Suprapubic skin (tissue), 4 donors: ENCODE results near the gene PHEX. TPM values are rescaled to one million over a fixed set of nuclear protein-coding genes. Genes with fewer than 3 reads are reported as not detected.

ENCODE experiments used
- DNase-seq, 2 donors: peaks; one replicate each; pipeline ENCODE4 v3.0.0-alpha.2; 2019; ENCODE audit warnings: low spot score in 2 of 2
- H3K27ac ChIP-seq: fragments of 200-600 bp; sonication (generic); one replicate; pipeline ENCODE4 v1.5.1; 2019
- H3K27me3 ChIP-seq: fragments of 200-600 bp; sonication (generic); one replicate; pipeline ENCODE4 v1.5.1; 2019
- H3K36me3 ChIP-seq: fragments of 200-600 bp; sonication (generic); one replicate; pipeline ENCODE4 v1.5.1; 2019
- H3K4me1 ChIP-seq: fragments of 200-600 bp; sonication (generic); one replicate; pipeline ENCODE4 v1.5.1; 2019
- H3K4me3 ChIP-seq: fragments of 200-600 bp; sonication (generic); one replicate; pipeline ENCODE4 v1.5.1; 2019; ENCODE audit warnings: mild to moderate bottlenecking
- H3K9me3 ChIP-seq: fragments of 200-600 bp; sonication (generic); one replicate; pipeline ENCODE4 v1.5.1; 2019
- CTCF ChIP-seq, 2 donors: fragments of 200-600 bp in 1 of 2; fragments of 450-650 bp in 1 of 2; sonication (generic) in 1 of 2; IDR thresholded peaks; one replicate each; pipeline ENCODE4 v1.5.1; 2016 to 2019; ENCODE audit warnings: antibody characterized with exemption in 2 of 2, mild to moderate bottlenecking in 1 of 2, moderate library complexity in 1 of 2
- EP300 ChIP-seq: sonication (generic); formaldehyde crosslinking; IDR thresholded peaks from one replicate; pipeline ENCODE4 v1.6.1; 2017; ENCODE audit warnings: antibody characterized with exemption
- POLR2A ChIP-seq, 2 donors: fragments of 450-650 bp; IDR thresholded peaks; one replicate each; pipeline ENCODE4 v1.6.1; 2017; ENCODE audit warnings: antibody characterized with exemption in 2 of 2, mild to moderate bottlenecking in 2 of 2, moderate library complexity in 2 of 2
- POLR2AphosphoS5 ChIP-seq, 3 donors: sonication (generic); formaldehyde crosslinking; IDR thresholded peaks; one replicate each; pipeline ENCODE4 v1.6.1; 2017; ENCODE audit warnings: antibody characterized with exemption in 3 of 3
- WGBS: methylation state at CpG from one replicate; pipeline ENCODE4 v1.1.5; 2018; 5-methylcytosine and 5-hydroxymethylcytosine counted together
- total RNA-seq, 4 donors: library from RNA; depleted of rRNA; stranded (reverse); fragments of >200 nt; gene quantifications; one replicate each; pipeline ENCODE4 v1.1.0, GENCODE V29; 2016

PHEX gene
- total RNA-seq, 4 donors from 2014 or later: 0.21 to 0.32 (median 0.30) TPM; not detected in 1

GRCh38 chrX:22192419-22193060, 160.4 kb downstream of the PHEX start:
- Histone ChIP-seq H3K27me3 (no peaks in the 10 kb centered on the region), H3K27ac (no peak overlapping the region), H3K36me3 (no peaks in the 10 kb centered on the region), H3K4me3 (no peak overlapping the region), H3K9me3 (no peaks in the 10 kb centered on the region), H3K4me1 (no peaks in the 10 kb centered on the region)
- WGBS: 27% methylated on average over 11 of the region's 13 CpGs
- peak; percentile 74 to 77 for DNase-seq
- no peak for TF ChIP-seq POLR2A (IDR thresholded peaks at IDR 0.05)
- no peak for TF ChIP-seq POLR2AphosphoS5 (IDR thresholded peaks at IDR 0.05)
- TF ChIP-seq CTCF (IDR thresholded peaks at IDR 0.05): peak; percentile 51 to 57

GRCh38 chrX:22193851-22194659, 161.9 kb downstream of the PHEX start:
- no peak overlapping the region for H3K27ac ChIP-seq
- H3K4me3 ChIP-seq: no peak overlapping the region
- H3K36me3 ChIP-seq: no peaks in the 10 kb centered on the region
- no peak for TF ChIP-seq POLR2A (IDR thresholded peaks at IDR 0.05)
- no peak for TF ChIP-seq CTCF (IDR thresholded peaks at IDR 0.05)
- no peak for TF ChIP-seq EP300
- 67% methylated on average over 8 of the region's 8 CpGs for WGBS
- no peaks in the 10 kb centered on the region for H3K9me3 ChIP-seq
- DNase-seq: no peak
- H3K27me3 ChIP-seq: no peaks in the 10 kb centered on the region
- H3K4me1 ChIP-seq: no peaks in the 10 kb centered on the region

GRCh38 chrX:22194660-22194945, 162.5 kb downstream of the PHEX start:
- no peaks in the 10 kb centered on the region for H3K4me1 ChIP-seq
- 64% methylated on average over 1 of the region's 1 CpG for WGBS
- no peaks in the 10 kb centered on the region for H3K27me3 ChIP-seq
- DNase-seq: no peak
- no peaks in the 10 kb centered on the region for H3K36me3 ChIP-seq
- TF ChIP-seq POLR2AphosphoS5 (IDR thresholded peaks at IDR 0.05) (no peak), CTCF (IDR thresholded peaks at IDR 0.05) (no peak), EP300 (no peak), POLR2A (IDR thresholded peaks at IDR 0.05) (no peak)
- no peak overlapping the region for H3K4me3 ChIP-seq
- no peak overlapping the region for H3K27ac ChIP-seq
- H3K9me3 ChIP-seq: no peaks in the 10 kb centered on the region

GRCh38 chrX:22196149-22196548, 164.0 kb downstream of the PHEX start:
- TF ChIP-seq CTCF (IDR thresholded peaks at IDR 0.05): no peak
- no peak for TF ChIP-seq EP300
- no peak for TF ChIP-seq POLR2AphosphoS5 (IDR thresholded peaks at IDR 0.05)
- TF ChIP-seq POLR2A (IDR thresholded peaks at IDR 0.05): no peak
- Histone ChIP-seq H3K9me3 (no peaks in the 10 kb centered on the region), H3K4me3 (no peak overlapping the region), H3K27ac (no peak overlapping the region), H3K36me3 (no peaks in the 10 kb centered on the region), H3K4me1 (no peaks in the 10 kb centered on the region), H3K27me3 (no peaks in the 10 kb centered on the region)
- 31% methylated on average over 1 of the region's 1 CpG for WGBS
- DNase-seq: no peak

- no peaks in the 10 kb centered on the region for H3K9me3 ChIP-seq
- H3K4me3 ChIP-seq: no peak overlapping the region
- no peak overlapping the region for H3K27ac ChIP-seq
- no peaks in the 10 kb centered on the region for H3K27me3 ChIP-seq
- DNase-seq: no peak
- H3K36me3 ChIP-seq: no peaks in the 10 kb centered on the region
- TF ChIP-seq EP300 (no peak), CTCF (IDR thresholded peaks at IDR 0.05) (no peak), POLR2A (IDR thresholded peaks at IDR 0.05) (no peak), POLR2AphosphoS5 (IDR thresholded peaks at IDR 0.05) (no peak)
- H3K4me1 ChIP-seq: no peaks in the 10 kb centered on the region
Measured at GRCh38 chrX:22202251-22202650, 170.1 kb downstream of the PHEX start.
